Smooth muscle cell (in vitro differentiated cells): ENCODE data around the gene TRIM13. TPM values are rescaled to one million over a fixed set of nuclear protein-coding genes. Genes with fewer than 3 reads are reported as not detected.
A peak's percentile ranks its signal among the peaks of the same experiment; 100 is the strongest.
"Not testable (repeated sequence)": the region's sequence is repeated elsewhere in the genome, so short reads cannot be mapped to it uniquely, and the experiment has no call there.

Experiments used
- DNase-seq: peaks from one replicate; lab custom pipeline; 2025; ENCODE audit not compliant: unreplicated experiment; lab: John Stamatoyannopoulos, UW
- H2AFZ ChIP-seq: fragments of 200-600 bp; sonication (generic); 2 replicates; pipeline ENCODE4 v1.6.0; 2016; ENCODE audit warnings: antibody characterized with exemption, low read depth, mild to moderate bottlenecking
- H3F3A ChIP-seq: fragments of 200-600 bp; sonication (generic); 2 replicates; pipeline ENCODE4 v1.6.0; 2017; ENCODE audit warnings: antibody characterized with exemption, low read depth
- H3K27ac ChIP-seq: fragments of 200-600 bp; sonication (generic); 2 replicates; pipeline ENCODE4 v1.5.1; 2016; ENCODE audit warnings: low read depth, mild to moderate bottlenecking
- H3K27me3 ChIP-seq: fragments of 200-600 bp; sonication (generic); 2 replicates; pipeline ENCODE4 v1.6.1; 2016; ENCODE audit warnings: low read depth, mild to moderate bottlenecking
- H3K36me3 ChIP-seq: fragments of 200-600 bp; sonication (generic); 2 replicates; pipeline ENCODE4 v1.5.1; 2016; ENCODE audit warnings: low read depth
- H3K4me1 ChIP-seq: fragments of 200-600 bp; sonication (generic); 2 replicates; pipeline ENCODE4 v1.5.1; 2016; ENCODE audit warnings: low read depth
- H3K4me2 ChIP-seq: fragments of 200-600 bp; sonication (generic); 2 replicates; pipeline ENCODE4 v1.6.0; 2016; ENCODE audit warnings: mild to moderate bottlenecking
- H3K4me3 ChIP-seq: fragments of 200-600 bp; sonication (generic); 2 replicates; pipeline ENCODE4 v1.5.1; 2016; ENCODE audit warnings: mild to moderate bottlenecking
- H3K79me2 ChIP-seq: fragments of 200-600 bp; sonication (generic); 2 replicates; pipeline ENCODE4 v1.6.0; 2016; ENCODE audit warnings: low read depth, mild to moderate bottlenecking
- H3K9ac ChIP-seq: fragments of 200-600 bp; sonication (generic); 2 replicates; pipeline ENCODE4 v1.6.0; 2016; ENCODE audit warnings: low read depth
- H3K9me3 ChIP-seq: fragments of 200-600 bp; sonication (generic); replicated peaks from 2 replicates; pipeline ENCODE4 v1.5.1; 2016; ENCODE audit warnings: low read depth
- H4K20me1 ChIP-seq: fragments of 200-600 bp; sonication (generic); 2 replicates; pipeline ENCODE4 v1.6.0; 2016; ENCODE audit warnings: low read depth
- WGBS: methylation state at CpG from one replicate; pipeline ENCODE4 v1.1.7; 2016; ENCODE audit warnings: low lambda C conversion rate; 5-methylcytosine and 5-hydroxymethylcytosine counted together
- polyA plus RNA-seq: library from polyadenylated mRNA; unstranded; fragments of >200 nt; fragmentation: Nextera tagmentation; extraction: Ambion mirVana; gene quantifications from 2 replicates; pipeline ENCODE4 v1.2.1, GENCODE V29; 2016
- total RNA-seq: library from RNA; depleted of rRNA; stranded (reverse); fragments of >200 nt; gene quantifications from 2 replicates; pipeline ENCODE4 v1.2.3, GENCODE V29; 2014
- TF ChIP-seq, protein P1 (sequence below): fragments of 200-600 bp; sonication (generic); IDR thresholded peaks from 2 replicates; pipeline ENCODE4 v1.5.1; 2017; ENCODE audit warnings: borderline replicate concordance, mild to moderate bottlenecking, antibody characterized with exemption; ENCODE audit not compliant: insufficient read depth, poor library complexity, severe bottlenecking

Gene TRIM13, protein sequence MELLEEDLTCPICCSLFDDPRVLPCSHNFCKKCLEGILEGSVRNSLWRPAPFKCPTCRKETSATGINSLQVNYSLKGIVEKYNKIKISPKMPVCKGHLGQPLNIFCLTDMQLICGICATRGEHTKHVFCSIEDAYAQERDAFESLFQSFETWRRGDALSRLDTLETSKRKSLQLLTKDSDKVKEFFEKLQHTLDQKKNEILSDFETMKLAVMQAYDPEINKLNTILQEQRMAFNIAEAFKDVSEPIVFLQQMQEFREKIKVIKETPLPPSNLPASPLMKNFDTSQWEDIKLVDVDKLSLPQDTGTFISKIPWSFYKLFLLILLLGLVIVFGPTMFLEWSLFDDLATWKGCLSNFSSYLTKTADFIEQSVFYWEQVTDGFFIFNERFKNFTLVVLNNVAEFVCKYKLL
- total RNA-seq = 19.6 and 28.4 TPM in 2 replicates
- 18.4 and 26.0 TPM in 2 replicates for polyA plus RNA-seq

DNA sequence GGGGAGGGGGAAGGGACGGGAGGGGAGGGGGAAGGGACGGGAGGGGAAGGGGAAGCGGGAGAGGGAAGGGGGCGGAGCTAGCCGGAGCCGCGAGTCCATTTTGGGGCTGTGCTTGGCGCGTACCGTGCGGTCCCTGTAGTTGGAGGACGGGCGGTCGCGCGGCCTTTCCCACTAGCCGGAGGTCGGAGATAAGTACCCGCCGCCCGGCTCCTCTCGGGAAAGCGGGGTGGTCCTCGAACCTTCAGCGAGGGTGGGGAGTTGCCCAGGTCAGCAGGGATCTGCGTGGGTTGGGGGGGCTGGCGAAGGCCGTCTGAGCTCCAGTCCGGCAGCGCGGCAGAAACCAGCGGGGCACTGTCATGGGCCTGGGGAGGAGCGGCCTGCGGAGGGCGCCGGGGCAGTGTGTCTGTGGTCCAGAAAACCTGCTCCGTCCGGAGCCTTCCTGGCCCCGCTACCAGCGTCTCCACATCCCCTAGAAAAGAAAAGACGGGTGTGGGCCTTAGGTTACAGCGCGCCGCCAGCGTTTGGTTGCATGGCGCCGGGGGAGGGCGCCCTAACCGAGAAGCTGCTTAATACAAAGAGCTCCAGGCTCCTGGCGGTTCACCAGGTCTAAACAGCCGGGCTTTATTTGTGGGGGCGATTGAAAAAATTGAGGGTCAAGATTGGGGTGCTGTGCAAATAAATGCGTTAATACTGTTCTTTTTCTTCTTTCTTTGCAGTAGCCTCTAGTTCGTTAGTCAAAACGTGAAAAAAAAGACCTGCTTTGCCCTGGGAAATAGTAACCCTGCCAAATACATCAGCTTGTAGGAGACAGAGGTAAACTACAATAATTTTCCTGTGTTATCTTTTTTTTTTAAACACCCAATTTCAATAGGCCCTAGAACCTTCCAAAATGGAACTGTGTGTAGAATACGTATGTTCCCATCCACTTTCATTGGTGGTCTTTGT is at the start of gene TRIM13:
TRIM13 (plus strand) TSS at position 92 of the 945 bp plus-strand sequence. CDS start 14,899 bp downstream, outside the sequence.
- peaks cover 45% of the 10 kb centered on the region for H3K79me2 ChIP-seq
- TF ChIP-seq, protein P1, sequence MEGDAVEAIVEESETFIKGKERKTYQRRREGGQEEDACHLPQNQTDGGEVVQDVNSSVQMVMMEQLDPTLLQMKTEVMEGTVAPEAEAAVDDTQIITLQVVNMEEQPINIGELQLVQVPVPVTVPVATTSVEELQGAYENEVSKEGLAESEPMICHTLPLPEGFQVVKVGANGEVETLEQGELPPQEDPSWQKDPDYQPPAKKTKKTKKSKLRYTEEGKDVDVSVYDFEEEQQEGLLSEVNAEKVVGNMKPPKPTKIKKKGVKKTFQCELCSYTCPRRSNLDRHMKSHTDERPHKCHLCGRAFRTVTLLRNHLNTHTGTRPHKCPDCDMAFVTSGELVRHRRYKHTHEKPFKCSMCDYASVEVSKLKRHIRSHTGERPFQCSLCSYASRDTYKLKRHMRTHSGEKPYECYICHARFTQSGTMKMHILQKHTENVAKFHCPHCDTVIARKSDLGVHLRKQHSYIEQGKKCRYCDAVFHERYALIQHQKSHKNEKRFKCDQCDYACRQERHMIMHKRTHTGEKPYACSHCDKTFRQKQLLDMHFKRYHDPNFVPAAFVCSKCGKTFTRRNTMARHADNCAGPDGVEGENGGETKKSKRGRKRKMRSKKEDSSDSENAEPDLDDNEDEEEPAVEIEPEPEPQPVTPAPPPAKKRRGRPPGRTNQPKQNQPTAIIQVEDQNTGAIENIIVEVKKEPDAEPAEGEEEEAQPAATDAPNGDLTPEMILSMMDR = peak; percentile 69
- 2% methylated on average over 45 of the region's 56 CpGs for WGBS

DNA sequence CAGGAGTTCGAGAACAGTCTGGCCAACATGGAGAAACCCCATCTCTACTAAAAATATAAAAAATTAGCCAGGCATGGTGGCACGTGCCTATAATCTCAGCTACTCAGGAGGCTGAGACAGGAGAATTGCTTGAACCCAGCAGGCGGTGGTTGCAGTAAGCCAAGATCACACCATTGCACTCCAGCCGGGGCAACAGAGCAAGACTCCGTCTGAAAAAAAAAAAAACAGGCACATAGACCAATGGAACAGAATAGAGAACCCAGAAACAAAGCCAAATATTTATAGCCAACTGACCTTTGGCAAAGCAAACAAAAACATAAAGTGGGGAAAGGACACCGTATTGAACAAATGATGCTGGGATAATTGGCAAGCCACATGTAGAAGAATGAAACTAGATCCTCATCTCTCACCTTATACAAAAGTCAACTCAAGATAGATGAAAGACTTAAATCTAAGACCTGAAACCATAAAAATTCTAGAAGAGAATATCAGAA is 48.0 kb upstream of the TRIM13 start:
- not testable (repeated sequence) for H3K9ac ChIP-seq, H3K4me2 ChIP-seq, H3K4me3 ChIP-seq, H3K79me2 ChIP-seq, DNase-seq, H2AFZ ChIP-seq, H3K4me1 ChIP-seq, H3K36me3 ChIP-seq, H3F3A ChIP-seq, H3K9me3 ChIP-seq, H3K27me3 ChIP-seq, H3K27ac ChIP-seq, H4K20me1 ChIP-seq
- WGBS = 95% methylated on average over 6 of the region's 6 CpGs

More for the DNA sequence above, at the start of gene TRIM13:
- Histone ChIP-seq H3K9me3 (no peaks in the 10 kb centered on the region), H4K20me1 (peaks cover 25% of the 10 kb centered on the region), H3K9ac (peak within 1 kb of the TSS; percentile 88), H3K4me3 (peak within 1 kb of the TSS; percentile 77), H3K36me3 (no peaks in the 10 kb centered on the region), H2AFZ (peak within 1 kb of the TSS; percentile 86), H3K27me3 (no peaks in the 10 kb centered on the region), H3K27ac (peak within 1 kb of the TSS; percentile 87), H3K4me1 (peaks cover 26% of the 10 kb centered on the region), H3F3A (peaks cover 3% of the 10 kb centered on the region), H3K4me2 (peak within 1 kb of the TSS; percentile 94)
- DNase-seq = peak; percentile 95

DNA sequence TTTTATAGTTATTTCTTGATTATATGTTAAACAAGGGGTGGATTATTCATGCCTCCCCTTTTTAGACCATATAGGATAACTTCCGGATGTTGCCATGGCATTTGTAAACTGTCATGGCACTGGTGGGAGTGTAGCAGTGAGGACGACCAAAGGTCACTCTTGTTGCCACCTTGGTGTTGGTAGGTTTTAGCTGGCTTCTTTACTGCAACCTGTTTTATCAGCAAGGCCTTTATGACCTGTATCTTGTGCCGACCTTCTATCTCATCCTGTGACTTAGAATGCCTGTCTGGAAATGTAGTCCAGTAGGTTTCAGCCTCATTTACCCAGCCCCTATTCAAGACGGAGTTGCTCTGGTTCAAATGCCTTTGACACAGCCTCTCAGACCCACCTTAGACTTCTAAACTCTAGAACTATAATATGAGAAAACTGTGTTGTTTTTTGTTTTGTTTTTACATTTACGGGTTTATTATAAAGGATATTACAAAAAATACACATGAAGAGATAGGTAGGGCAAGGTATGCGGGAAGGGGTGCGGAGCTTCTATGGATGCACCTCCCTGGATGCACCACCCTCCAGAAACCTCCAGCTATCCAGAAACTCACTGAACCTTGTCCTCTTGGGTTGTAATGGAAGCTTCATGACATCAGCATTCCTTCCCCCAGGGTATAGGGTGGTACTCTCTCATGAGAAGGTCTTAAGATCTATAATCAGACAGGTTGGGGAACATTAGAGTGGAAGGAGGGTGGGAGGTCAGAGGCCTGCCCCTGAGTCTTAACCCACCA is 44.9 kb upstream of the TRIM13 start:
- H3K4me2 ChIP-seq = no peak overlapping the region
- H3K27me3 ChIP-seq = no peaks in the 10 kb centered on the region
- H3K9me3 ChIP-seq = no peaks in the 10 kb centered on the region
- DNase-seq = no peak
- H3F3A ChIP-seq = no peaks in the 10 kb centered on the region
- no peak overlapping the region for H3K4me3 ChIP-seq
- no peaks in the 10 kb centered on the region for H3K79me2 ChIP-seq
- H3K27ac ChIP-seq = no peak overlapping the region
- no peaks in the 10 kb centered on the region for H4K20me1 ChIP-seq
- no peaks in the 10 kb centered on the region for H3K4me1 ChIP-seq
- H3K36me3 ChIP-seq = no peaks in the 10 kb centered on the region
- no peak overlapping the region for H2AFZ ChIP-seq
- no peak overlapping the region for H3K9ac ChIP-seq
- TF ChIP-seq, protein P1 = no peak
- 93% methylated on average over 7 of the region's 7 CpGs for WGBS
